Smooth muscle cell (in vitro differentiated cells): ENCODE results near the gene AR. TPM values are rescaled to one million over a fixed set of nuclear protein-coding genes. Genes with fewer than 3 reads are reported as not detected.

Experiments used
- DNase-seq: peaks from one replicate; lab custom pipeline; 2025; ENCODE audit not compliant: unreplicated experiment; lab: John Stamatoyannopoulos, UW
- H2AFZ ChIP-seq: fragments of 200-600 bp; sonication (generic); 2 replicates; pipeline ENCODE4 v1.6.0; 2016; ENCODE audit warnings: antibody characterized with exemption, low read depth, mild to moderate bottlenecking
- H3F3A ChIP-seq: fragments of 200-600 bp; sonication (generic); 2 replicates; pipeline ENCODE4 v1.6.0; 2017; ENCODE audit warnings: antibody characterized with exemption, low read depth
- H3K27ac ChIP-seq: fragments of 200-600 bp; sonication (generic); 2 replicates; pipeline ENCODE4 v1.5.1; 2016; ENCODE audit warnings: low read depth, mild to moderate bottlenecking
- H3K27me3 ChIP-seq: fragments of 200-600 bp; sonication (generic); 2 replicates; pipeline ENCODE4 v1.6.1; 2016; ENCODE audit warnings: low read depth, mild to moderate bottlenecking
- H3K36me3 ChIP-seq: fragments of 200-600 bp; sonication (generic); 2 replicates; pipeline ENCODE4 v1.5.1; 2016; ENCODE audit warnings: low read depth
- H3K4me1 ChIP-seq: fragments of 200-600 bp; sonication (generic); 2 replicates; pipeline ENCODE4 v1.5.1; 2016; ENCODE audit warnings: low read depth
- H3K4me2 ChIP-seq: fragments of 200-600 bp; sonication (generic); 2 replicates; pipeline ENCODE4 v1.6.0; 2016; ENCODE audit warnings: mild to moderate bottlenecking
- H3K4me3 ChIP-seq: fragments of 200-600 bp; sonication (generic); 2 replicates; pipeline ENCODE4 v1.5.1; 2016; ENCODE audit warnings: mild to moderate bottlenecking
- H3K79me2 ChIP-seq: fragments of 200-600 bp; sonication (generic); 2 replicates; pipeline ENCODE4 v1.6.0; 2016; ENCODE audit warnings: low read depth, mild to moderate bottlenecking
- H3K9ac ChIP-seq: fragments of 200-600 bp; sonication (generic); 2 replicates; pipeline ENCODE4 v1.6.0; 2016; ENCODE audit warnings: low read depth
- H3K9me3 ChIP-seq: fragments of 200-600 bp; sonication (generic); replicated peaks from 2 replicates; pipeline ENCODE4 v1.5.1; 2016; ENCODE audit warnings: low read depth
- H4K20me1 ChIP-seq: fragments of 200-600 bp; sonication (generic); 2 replicates; pipeline ENCODE4 v1.6.0; 2016; ENCODE audit warnings: low read depth
- WGBS: methylation state at CpG from one replicate; pipeline ENCODE4 v1.1.7; 2016; ENCODE audit warnings: low lambda C conversion rate; 5-methylcytosine and 5-hydroxymethylcytosine counted together
- polyA plus RNA-seq: library from polyadenylated mRNA; unstranded; fragments of >200 nt; fragmentation: Nextera tagmentation; extraction: Ambion mirVana; gene quantifications from 2 replicates; pipeline ENCODE4 v1.2.1, GENCODE V29; 2016
- total RNA-seq: library from RNA; depleted of rRNA; stranded (reverse); fragments of >200 nt; gene quantifications from 2 replicates; pipeline ENCODE4 v1.2.3, GENCODE V29; 2014
- TF ChIP-seq, protein P1 (sequence below): fragments of 200-600 bp; sonication (generic); IDR thresholded peaks from 2 replicates; pipeline ENCODE4 v1.5.1; 2017; ENCODE audit warnings: borderline replicate concordance, mild to moderate bottlenecking, antibody characterized with exemption; ENCODE audit not compliant: insufficient read depth, poor library complexity, severe bottlenecking

Gene AR
- total and polyA plus RNA-seq, 2 experiments from 2014 or later, result 0.72 to 2.4 TPM

DNA sequence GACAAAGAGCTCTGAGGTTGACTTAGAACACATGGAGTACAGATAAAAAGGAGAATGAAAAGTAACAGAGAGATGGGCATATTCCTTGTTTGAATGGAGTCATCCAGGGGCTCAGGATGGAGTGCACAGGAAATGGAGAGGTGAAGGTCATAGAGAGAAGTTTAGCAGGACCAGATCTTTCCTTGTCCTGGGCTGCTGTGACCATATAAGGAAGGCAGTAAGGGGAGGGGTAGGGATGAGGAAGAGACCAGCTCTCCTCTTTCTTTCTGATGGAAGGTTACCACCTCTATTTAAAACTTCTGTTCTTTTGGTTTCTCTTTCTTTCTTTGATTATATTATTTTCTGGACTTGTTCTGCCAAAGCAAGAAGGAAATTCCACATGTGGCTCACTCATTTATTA lies 27.0 kb downstream of the AR start:
- Histone ChIP-seq H3K36me3 (no peaks in the 10 kb centered on the region), H3K9ac (no peak overlapping the region), H3K4me1 (no peaks in the 10 kb centered on the region), H3F3A (no peaks in the 10 kb centered on the region), H4K20me1 (no peaks in the 10 kb centered on the region), H3K27ac (no peak overlapping the region), H2AFZ (no peak overlapping the region), H3K27me3 (no peaks in the 10 kb centered on the region), H3K9me3 (no peaks in the 10 kb centered on the region), H3K4me3 (no peak overlapping the region), H3K4me2 (no peak overlapping the region), H3K79me2 (no peaks in the 10 kb centered on the region)
- DNase-seq, result no peak
- TF ChIP-seq, protein P1, sequence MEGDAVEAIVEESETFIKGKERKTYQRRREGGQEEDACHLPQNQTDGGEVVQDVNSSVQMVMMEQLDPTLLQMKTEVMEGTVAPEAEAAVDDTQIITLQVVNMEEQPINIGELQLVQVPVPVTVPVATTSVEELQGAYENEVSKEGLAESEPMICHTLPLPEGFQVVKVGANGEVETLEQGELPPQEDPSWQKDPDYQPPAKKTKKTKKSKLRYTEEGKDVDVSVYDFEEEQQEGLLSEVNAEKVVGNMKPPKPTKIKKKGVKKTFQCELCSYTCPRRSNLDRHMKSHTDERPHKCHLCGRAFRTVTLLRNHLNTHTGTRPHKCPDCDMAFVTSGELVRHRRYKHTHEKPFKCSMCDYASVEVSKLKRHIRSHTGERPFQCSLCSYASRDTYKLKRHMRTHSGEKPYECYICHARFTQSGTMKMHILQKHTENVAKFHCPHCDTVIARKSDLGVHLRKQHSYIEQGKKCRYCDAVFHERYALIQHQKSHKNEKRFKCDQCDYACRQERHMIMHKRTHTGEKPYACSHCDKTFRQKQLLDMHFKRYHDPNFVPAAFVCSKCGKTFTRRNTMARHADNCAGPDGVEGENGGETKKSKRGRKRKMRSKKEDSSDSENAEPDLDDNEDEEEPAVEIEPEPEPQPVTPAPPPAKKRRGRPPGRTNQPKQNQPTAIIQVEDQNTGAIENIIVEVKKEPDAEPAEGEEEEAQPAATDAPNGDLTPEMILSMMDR, result no peak

DNA sequence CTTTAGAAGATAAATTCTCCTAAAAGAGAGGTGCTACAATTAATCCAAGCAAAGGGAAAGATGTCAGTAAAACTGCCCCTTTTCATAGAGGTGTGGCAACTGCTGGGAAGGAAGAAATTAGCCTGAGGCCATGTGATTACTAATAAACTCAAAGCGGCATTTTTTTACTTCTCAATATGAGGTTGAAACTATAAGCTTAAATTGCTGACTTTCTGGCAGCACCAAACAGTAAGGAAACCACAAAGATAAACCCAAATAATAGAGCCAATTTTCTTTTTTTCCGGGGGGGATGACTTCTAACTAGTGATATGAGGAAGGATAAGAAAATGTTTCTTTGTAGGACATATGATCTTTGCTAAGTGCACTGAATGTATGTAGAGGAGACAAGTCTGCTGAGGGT lies 30.9 kb downstream of the AR start:
- Histone ChIP-seq H3K9ac (no peak overlapping the region), H3F3A (no peaks in the 10 kb centered on the region), H2AFZ (no peak overlapping the region), H3K4me2 (no peak overlapping the region), H3K36me3 (no peaks in the 10 kb centered on the region), H4K20me1 (no peaks in the 10 kb centered on the region), H3K79me2 (no peaks in the 10 kb centered on the region), H3K27me3 (no peaks in the 10 kb centered on the region), H3K27ac (no peak overlapping the region), H3K4me3 (no peak overlapping the region), H3K9me3 (no peaks in the 10 kb centered on the region), H3K4me1 (no peaks in the 10 kb centered on the region)
- TF ChIP-seq, protein P1, result no peak
- DNase-seq, result no peak
- WGBS, result 65% methylated on average over 2 of the region's 2 CpGs

DNA sequence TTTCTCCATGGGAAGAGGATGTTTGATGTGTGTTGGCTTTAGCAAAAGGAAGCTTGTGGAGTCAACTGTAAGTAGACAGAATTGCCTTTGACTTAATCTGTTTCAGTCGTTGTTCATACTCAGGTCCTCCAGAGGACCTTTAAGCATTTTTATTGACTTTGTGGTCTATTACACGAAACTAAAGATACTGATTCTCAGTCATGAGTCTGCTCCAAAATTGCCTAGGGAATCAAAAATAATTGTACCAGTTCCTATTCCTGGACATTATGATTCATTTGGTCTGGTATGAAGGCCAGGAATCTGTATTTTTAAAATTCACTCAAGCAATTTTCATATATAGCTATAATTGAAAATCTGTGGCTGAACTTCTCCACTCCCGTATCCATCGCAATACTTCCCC lies 38.6 kb downstream of the AR start:
- no peak overlapping the region for H2AFZ ChIP-seq
- WGBS, result 74% methylated on average over 4 of the region's 4 CpGs
- TF ChIP-seq, protein P1, result no peak
- no peaks in the 10 kb centered on the region for H3K79me2 ChIP-seq
- H3K27ac ChIP-seq, result no peak overlapping the region
- H3K4me3 ChIP-seq, result no peak overlapping the region
- H4K20me1 ChIP-seq, result no peaks in the 10 kb centered on the region
- no peaks in the 10 kb centered on the region for H3K27me3 ChIP-seq
- H3K9me3 ChIP-seq, result no peaks in the 10 kb centered on the region
- H3K4me2 ChIP-seq, result no peak overlapping the region
- DNase-seq, result no peak
- no peaks in the 10 kb centered on the region for H3K4me1 ChIP-seq
- H3F3A ChIP-seq, result no peaks in the 10 kb centered on the region
- H3K36me3 ChIP-seq, result no peaks in the 10 kb centered on the region
- no peak overlapping the region for H3K9ac ChIP-seq

DNA sequence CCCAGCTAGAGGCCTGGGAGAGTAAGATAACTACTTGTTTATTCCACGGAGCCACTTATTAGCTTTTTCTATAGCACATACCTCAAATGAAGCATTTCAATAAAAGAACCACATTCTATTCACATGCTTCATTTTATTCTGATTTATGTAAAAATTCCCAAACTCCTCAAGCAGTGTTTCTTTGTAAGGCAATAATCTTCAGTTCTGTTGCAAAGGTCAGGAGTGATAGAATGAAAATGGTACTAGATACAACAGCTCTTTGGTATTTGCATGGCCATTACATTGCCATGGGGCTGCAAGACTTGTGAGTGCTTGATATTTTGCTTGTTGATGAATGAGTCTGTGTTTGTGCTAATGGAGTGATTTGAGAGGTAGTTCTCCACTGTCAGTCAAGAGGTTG lies 39.4 kb downstream of the AR start:
- H2AFZ ChIP-seq, result no peak overlapping the region
- WGBS, result 65% methylated on average over 1 of the region's 1 CpG

More for the DNA sequence above, 39.4 kb downstream of the AR start:
- Histone ChIP-seq H3K9me3 (no peaks in the 10 kb centered on the region), H3K9ac (no peak overlapping the region), H3K4me3 (no peak overlapping the region), H3K27ac (no peak overlapping the region), H3K27me3 (no peaks in the 10 kb centered on the region), H3K36me3 (no peaks in the 10 kb centered on the region), H3K4me1 (no peaks in the 10 kb centered on the region), H3F3A (no peaks in the 10 kb centered on the region), H4K20me1 (no peaks in the 10 kb centered on the region), H3K79me2 (no peaks in the 10 kb centered on the region), H3K4me2 (no peak overlapping the region)
- TF ChIP-seq, protein P1, result no peak
- no peak for DNase-seq
